ENCODE measurements around the gene C9orf40. TPM values are rescaled to one million over a fixed set of nuclear protein-coding genes. Genes with fewer than 3 reads are reported as not detected.

The C9orf40 gene
- total RNA-seq, 1 donor from 2014 or later, result 19.3 TPM

DNA sequence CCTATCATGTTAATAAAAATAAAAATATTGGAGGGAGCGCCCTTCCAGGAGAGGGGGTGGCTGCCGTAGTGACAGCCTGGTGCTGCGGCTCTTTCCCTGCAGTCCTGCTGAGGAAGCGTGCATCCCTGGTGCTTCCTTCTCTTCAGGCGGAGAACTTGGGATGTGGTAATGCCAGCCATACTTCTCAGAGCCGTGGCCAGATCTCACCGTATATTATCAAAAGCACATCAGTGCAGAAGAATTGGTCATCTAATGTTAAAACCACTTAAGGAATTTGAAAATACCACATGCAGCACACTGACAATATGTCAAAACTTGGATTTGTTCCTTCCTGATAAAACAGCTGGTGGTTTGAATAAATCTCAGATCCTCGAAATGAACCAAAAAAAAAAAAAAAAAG, 17.7 kb downstream of the C9orf40 start:
- H3K27me3 Mint-ChIP-seq (ENCODE audit: insufficient read depth, low read depth), result peaks cover 7% of the 10 kb centered on the region
- H3K36me3 Mint-ChIP-seq, result no peaks in the 10 kb centered on the region

DNA sequence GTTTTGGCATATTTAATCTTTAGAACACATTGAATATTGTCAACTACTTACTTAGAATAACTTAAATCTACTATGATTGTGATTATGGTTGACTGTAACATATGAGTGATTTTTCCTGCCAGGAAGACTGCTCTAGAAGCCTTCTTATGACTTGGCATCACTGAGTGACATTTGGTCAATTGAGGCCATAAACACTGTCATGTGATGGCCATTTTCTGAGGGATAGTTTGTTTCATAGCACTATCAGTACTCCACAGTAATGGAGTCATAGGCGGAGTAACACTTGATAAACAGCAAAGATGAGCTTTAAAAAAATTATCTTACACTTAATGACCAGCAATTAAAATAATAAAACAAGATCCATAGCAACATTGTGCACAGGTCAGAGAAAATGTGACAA, 31.0 kb downstream of the C9orf40 start:
- no peak overlapping the region for H3K9ac ChIP-seq
- no peak overlapping the region for H3K4me3 ChIP-seq
- no peaks in the 10 kb centered on the region for H4K20me1 ChIP-seq (ENCODE audit: low read depth)
- Mint-ChIP-seq H3K4me1 (no peaks in the 10 kb centered on the region), H3K4me3 (no peak overlapping the region), H3K36me3 (no peaks in the 10 kb centered on the region), H3K9me3 (no peaks in the 10 kb centered on the region), H3K27me3 (ENCODE audit: insufficient read depth, low read depth) (peaks cover 2% of the 10 kb centered on the region), H3K27ac (no peak overlapping the region)
- H3K9me3 ChIP-seq (ENCODE audit: low read depth), result no peaks in the 10 kb centered on the region
- H2AFZ ChIP-seq (replicated peaks), result no peak overlapping the region
- no peaks in the 10 kb centered on the region for H3K79me2 ChIP-seq (ENCODE audit: low read depth)
- H3K27me3 ChIP-seq, result no peaks in the 10 kb centered on the region
- no peak overlapping the region for H3K4me2 ChIP-seq
- H3K4me1 ChIP-seq, result no peaks in the 10 kb centered on the region
- no peaks in the 10 kb centered on the region for H3K36me3 ChIP-seq
- no peak for DNase-seq (ENCODE audit: low spot score)
- H3F3A ChIP-seq (ENCODE audit: low read depth), result no peaks in the 10 kb centered on the region
- TF ChIP-seq EZH2phosphoT487 (IDR thresholded peaks at IDR 0.05) (no peak), EZH2 (IDR thresholded peaks at IDR 0.05) (no peak)
- TF ChIP-seq, protein P1, sequence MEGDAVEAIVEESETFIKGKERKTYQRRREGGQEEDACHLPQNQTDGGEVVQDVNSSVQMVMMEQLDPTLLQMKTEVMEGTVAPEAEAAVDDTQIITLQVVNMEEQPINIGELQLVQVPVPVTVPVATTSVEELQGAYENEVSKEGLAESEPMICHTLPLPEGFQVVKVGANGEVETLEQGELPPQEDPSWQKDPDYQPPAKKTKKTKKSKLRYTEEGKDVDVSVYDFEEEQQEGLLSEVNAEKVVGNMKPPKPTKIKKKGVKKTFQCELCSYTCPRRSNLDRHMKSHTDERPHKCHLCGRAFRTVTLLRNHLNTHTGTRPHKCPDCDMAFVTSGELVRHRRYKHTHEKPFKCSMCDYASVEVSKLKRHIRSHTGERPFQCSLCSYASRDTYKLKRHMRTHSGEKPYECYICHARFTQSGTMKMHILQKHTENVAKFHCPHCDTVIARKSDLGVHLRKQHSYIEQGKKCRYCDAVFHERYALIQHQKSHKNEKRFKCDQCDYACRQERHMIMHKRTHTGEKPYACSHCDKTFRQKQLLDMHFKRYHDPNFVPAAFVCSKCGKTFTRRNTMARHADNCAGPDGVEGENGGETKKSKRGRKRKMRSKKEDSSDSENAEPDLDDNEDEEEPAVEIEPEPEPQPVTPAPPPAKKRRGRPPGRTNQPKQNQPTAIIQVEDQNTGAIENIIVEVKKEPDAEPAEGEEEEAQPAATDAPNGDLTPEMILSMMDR (IDR thresholded peaks at IDR 0.05), result no peak
- no peak overlapping the region for H3K27ac ChIP-seq

More for the DNA sequence above, 17.7 kb downstream of the C9orf40 start:
- no peak overlapping the region for H3K4me2 ChIP-seq
- H3K27ac ChIP-seq, result no peak overlapping the region
- no peaks in the 10 kb centered on the region for H3K4me1 Mint-ChIP-seq
- no peaks in the 10 kb centered on the region for H3K36me3 ChIP-seq
- no peak overlapping the region for H2AFZ ChIP-seq (replicated peaks)
- TF ChIP-seq, protein P1 (IDR thresholded peaks at IDR 0.05), result no peak
- TF ChIP-seq EZH2phosphoT487 (IDR thresholded peaks at IDR 0.05), result no peak
- TF ChIP-seq EZH2 (IDR thresholded peaks at IDR 0.05), result no peak
- no peak overlapping the region for H3K4me3 Mint-ChIP-seq
- H3K4me1 ChIP-seq, result no peaks in the 10 kb centered on the region
- H3K9ac ChIP-seq, result no peak overlapping the region
- H3K9me3 ChIP-seq (ENCODE audit: low read depth), result no peaks in the 10 kb centered on the region
- no peak overlapping the region for H3K4me3 ChIP-seq
- no peak overlapping the region for H3K27ac Mint-ChIP-seq
- no peaks in the 10 kb centered on the region for H3K27me3 ChIP-seq
- no peak for DNase-seq (ENCODE audit: low spot score)
- H4K20me1 ChIP-seq (ENCODE audit: low read depth), result no peaks in the 10 kb centered on the region
- no peaks in the 10 kb centered on the region for H3K79me2 ChIP-seq (ENCODE audit: low read depth)
- peaks cover 20% of the 10 kb centered on the region for H3K9me3 Mint-ChIP-seq
- no peaks in the 10 kb centered on the region for H3F3A ChIP-seq (ENCODE audit: low read depth)

DNA sequence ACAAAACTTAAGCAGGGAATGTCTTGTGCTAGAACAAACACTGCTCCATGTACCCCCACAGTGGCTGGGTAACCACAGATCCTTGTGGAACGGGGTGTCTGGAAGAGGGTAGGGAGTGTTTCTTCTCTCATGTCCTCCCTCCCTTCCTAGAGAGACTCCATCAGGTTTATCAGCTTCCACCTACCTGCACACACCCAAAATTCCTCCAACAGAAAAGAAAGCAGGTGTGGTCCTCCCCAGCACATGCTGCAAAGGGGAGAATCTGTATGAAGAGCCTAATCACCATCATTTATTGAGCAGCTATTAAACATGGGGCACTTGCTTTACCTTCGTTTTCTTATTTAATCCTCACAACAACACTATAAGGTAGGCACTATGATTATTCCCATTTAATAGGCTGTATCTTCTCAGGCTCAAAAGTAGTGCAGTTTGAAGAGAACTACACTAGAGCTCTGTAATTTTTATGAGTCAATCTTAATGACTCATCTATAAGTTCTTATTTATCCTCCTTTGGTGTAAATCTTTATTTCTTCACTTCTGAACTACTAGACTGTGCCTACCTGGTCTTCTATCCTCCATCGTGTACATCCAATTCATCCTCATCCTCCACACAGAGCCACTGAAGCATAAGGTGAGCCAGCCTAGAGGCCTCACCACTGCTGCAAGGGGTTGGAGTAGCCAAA, 31.6 kb downstream of the C9orf40 start:
- Histone ChIP-seq H4K20me1 (ENCODE audit: low read depth) (no peaks in the 10 kb centered on the region), H3K9me3 (ENCODE audit: low read depth) (no peaks in the 10 kb centered on the region), H3K4me2 (no peak overlapping the region), H3K4me1 (no peaks in the 10 kb centered on the region), H3K79me2 (ENCODE audit: low read depth) (no peaks in the 10 kb centered on the region), H3K4me3 (no peak overlapping the region), H3K27ac (no peak overlapping the region), H3F3A (ENCODE audit: low read depth) (no peaks in the 10 kb centered on the region), H3K27me3 (no peaks in the 10 kb centered on the region), H3K9ac (no peak overlapping the region), H3K36me3 (no peaks in the 10 kb centered on the region), H2AFZ (replicated peaks) (peak overlapping the region; percentile 26)
- DNase-seq (ENCODE audit: low spot score), result no peak
- no peak for TF ChIP-seq EZH2 (IDR thresholded peaks at IDR 0.05)
- TF ChIP-seq EZH2phosphoT487 (IDR thresholded peaks at IDR 0.05), result no peak
- TF ChIP-seq, protein P1 (IDR thresholded peaks at IDR 0.05), result no peak
- H3K27me3 Mint-ChIP-seq (ENCODE audit: insufficient read depth, low read depth), result peaks cover 2% of the 10 kb centered on the region
- no peaks in the 10 kb centered on the region for H3K36me3 Mint-ChIP-seq
- H3K9me3 Mint-ChIP-seq, result no peaks in the 10 kb centered on the region
- no peak overlapping the region for H3K27ac Mint-ChIP-seq
- H3K4me1 Mint-ChIP-seq, result no peaks in the 10 kb centered on the region
- no peak overlapping the region for H3K4me3 Mint-ChIP-seq

All from neural progenitor cell (in vitro differentiated cells).